HepG2 (cell line): Measurements from ENCODE around the gene MFAP4.
A peak's percentile ranks its signal among the peaks of the same experiment; 100 is the strongest.

Source experiments
- ASH2L ChIP-seq: fragments of 300-600, 200-600 bp; sonication (generic); IDR thresholded peaks from 2 replicates; pipeline ENCODE4 v1.7.0; 2017; ENCODE audit warnings: low read depth, mild to moderate bottlenecking, moderate library complexity, mixed read lengths, low read length; ENCODE audit not compliant: insufficient read length
- HDAC1 ChIP-seq: sonication (generic); formaldehyde crosslinking; IDR thresholded peaks from 2 replicates; pipeline ENCODE4 v1.5.1; 2020; ENCODE audit warnings: mild to moderate bottlenecking, missing genetic modification reagents
- PAX8 ChIP-seq: sonication (generic); formaldehyde crosslinking; IDR thresholded peaks from 2 replicates; pipeline ENCODE4 v1.8.0; 2022; ENCODE audit warnings: mild to moderate bottlenecking, missing genetic modification reagents, borderline replicate concordance
- POLR2A ChIP-seq, 2 experiments: IDR thresholded peaks; 2 replicates each; pipeline ENCODE4 v1.6.1; 2011; ENCODE audit warnings: low read depth in 2 of 2, low read length in 2 of 2, mild to moderate bottlenecking in 1 of 2, moderate library complexity in 1 of 2; ENCODE audit not compliant: insufficient read depth in 1 of 2
- POLR2G ChIP-seq: fragments of 200-400 bp; formaldehyde crosslinking; IDR thresholded peaks from 2 replicates; pipeline ENCODE4 v1.6.1; 2018; ENCODE audit warnings: mild to moderate bottlenecking, low read depth, low read length, moderate library complexity
- STAG1 ChIP-seq: sonication (generic); formaldehyde crosslinking; IDR thresholded peaks from 2 replicates; pipeline ENCODE4 v1.4.0; 2020; ENCODE audit warnings: missing genetic modification reagents
- ZNF274 ChIP-seq: sonication (generic); formaldehyde crosslinking; IDR thresholded peaks from 2 replicates; pipeline ENCODE4 v1.5.1; 2020; ENCODE audit warnings: mild to moderate bottlenecking, missing genetic modification reagents
- TF ChIP-seq, protein P1 (sequence below): sonication (generic); formaldehyde crosslinking; IDR thresholded peaks from 2 replicates; pipeline ENCODE4 v1.5.0; 2020; ENCODE audit warnings: mild to moderate bottlenecking, missing genetic modification reagents, moderate library complexity

DNA sequence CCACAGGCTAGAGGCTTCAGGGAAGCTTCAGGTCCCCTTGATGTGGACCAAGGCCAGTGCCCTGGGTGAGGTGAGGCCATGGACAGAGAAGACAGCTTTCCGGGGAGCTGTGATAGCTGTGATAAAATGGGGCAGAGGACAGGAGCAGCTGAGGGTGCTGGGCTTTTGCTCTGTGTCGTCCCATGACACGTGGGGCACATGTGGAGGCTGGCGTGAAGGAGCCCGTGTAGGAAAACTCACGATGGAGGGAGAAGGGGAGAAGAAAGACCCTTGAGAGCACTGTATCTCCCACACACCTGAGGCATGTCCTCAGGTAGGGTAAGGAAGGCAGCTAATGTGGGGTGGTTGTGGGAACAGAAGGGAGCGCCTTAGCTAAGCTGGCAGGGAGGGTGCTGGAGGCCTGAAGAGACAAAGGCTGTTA lies 45.8 kb downstream of the MFAP4 start:
- TF ChIP-seq POLR2A (IDR thresholded peaks at IDR 0.05; ENCODE audit: insufficient read depth in 1 of 2, low read depth in 2 of 2, low read length in 2 of 2) (0 out of 4 replicates have a peak, but pooled peaks of 1 of the 2 experiments have one; percentile 20), HDAC1 (no peak), PAX8 (CRISPR knock-in tag) (no peak), ASH2L (no peak), POLR2G (no peak), ZNF274 (CRISPR knock-in tag) (no peak), STAG1 (no peak)
- TF ChIP-seq, protein P1, sequence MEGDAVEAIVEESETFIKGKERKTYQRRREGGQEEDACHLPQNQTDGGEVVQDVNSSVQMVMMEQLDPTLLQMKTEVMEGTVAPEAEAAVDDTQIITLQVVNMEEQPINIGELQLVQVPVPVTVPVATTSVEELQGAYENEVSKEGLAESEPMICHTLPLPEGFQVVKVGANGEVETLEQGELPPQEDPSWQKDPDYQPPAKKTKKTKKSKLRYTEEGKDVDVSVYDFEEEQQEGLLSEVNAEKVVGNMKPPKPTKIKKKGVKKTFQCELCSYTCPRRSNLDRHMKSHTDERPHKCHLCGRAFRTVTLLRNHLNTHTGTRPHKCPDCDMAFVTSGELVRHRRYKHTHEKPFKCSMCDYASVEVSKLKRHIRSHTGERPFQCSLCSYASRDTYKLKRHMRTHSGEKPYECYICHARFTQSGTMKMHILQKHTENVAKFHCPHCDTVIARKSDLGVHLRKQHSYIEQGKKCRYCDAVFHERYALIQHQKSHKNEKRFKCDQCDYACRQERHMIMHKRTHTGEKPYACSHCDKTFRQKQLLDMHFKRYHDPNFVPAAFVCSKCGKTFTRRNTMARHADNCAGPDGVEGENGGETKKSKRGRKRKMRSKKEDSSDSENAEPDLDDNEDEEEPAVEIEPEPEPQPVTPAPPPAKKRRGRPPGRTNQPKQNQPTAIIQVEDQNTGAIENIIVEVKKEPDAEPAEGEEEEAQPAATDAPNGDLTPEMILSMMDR (CRISPR knock-in tag) = no peak
